Neural crest cell (in vitro differentiated cells): ENCODE data around the gene ANKAR. TPM values are rescaled to one million over a fixed set of nuclear protein-coding genes. Genes with fewer than 3 reads are reported as not detected.

Experiments used
- DNase-seq: peaks from one replicate; pipeline ENCODE4 v3.0.0; 2021; ENCODE audit warnings: low read depth, mixed read lengths, low spot score
- H3K27ac Mint-ChIP-seq: one replicate; pipeline ENCODE4 v1.8.0; 2021; ENCODE audit warnings: mild to moderate bottlenecking, mixed read lengths; ENCODE audit not compliant: unreplicated experiment
- H3K27me3 Mint-ChIP-seq: 2 replicates; pipeline ENCODE4 v1.8.0; 2021; ENCODE audit warnings: low read depth, mild to moderate bottlenecking, mixed read lengths
- H3K36me3 Mint-ChIP-seq: 2 replicates; pipeline ENCODE4 v1.8.0; 2021; ENCODE audit warnings: low read depth, mild to moderate bottlenecking, mixed read lengths
- H3K4me1 Mint-ChIP-seq: 2 replicates; pipeline ENCODE4 v1.8.0; 2021; ENCODE audit warnings: mixed read lengths
- H3K4me3 Mint-ChIP-seq: one replicate; pipeline ENCODE4 v1.8.0; 2021; ENCODE audit warnings: mild to moderate bottlenecking, mixed read lengths
- H3K9me3 Mint-ChIP-seq: 2 replicates; pipeline ENCODE4 v1.8.0; 2021; ENCODE audit warnings: mixed read lengths
- CTCF ChIP-seq: fragments of 200-600 bp; sonication (generic); conservative IDR thresholded peaks from 2 replicates; pipeline ENCODE4 v1.5.0; 2021; ENCODE audit warnings: antibody characterized with exemption, mild to moderate bottlenecking
- long read RNA-seq: library from polyadenylated mRNA; unstranded; transcript quantifications from one replicate; pipeline ENCODE4 v2.0.0, GENCODE V29; 2020
- total RNA-seq: library from RNA; stranded (reverse); gene quantifications from 2 replicates; pipeline ENCODE4 v1.2.1, GENCODE V29; 2021

ANKAR gene
- total RNA-seq: 3.0 and 4.8 TPM in 2 replicates
- long read RNA-seq, partial matches to known transcripts: 0 of 4 reads
- long read RNA-seq, other reads (novel, unspliced or antisense): 4 of 4 reads

DNA sequence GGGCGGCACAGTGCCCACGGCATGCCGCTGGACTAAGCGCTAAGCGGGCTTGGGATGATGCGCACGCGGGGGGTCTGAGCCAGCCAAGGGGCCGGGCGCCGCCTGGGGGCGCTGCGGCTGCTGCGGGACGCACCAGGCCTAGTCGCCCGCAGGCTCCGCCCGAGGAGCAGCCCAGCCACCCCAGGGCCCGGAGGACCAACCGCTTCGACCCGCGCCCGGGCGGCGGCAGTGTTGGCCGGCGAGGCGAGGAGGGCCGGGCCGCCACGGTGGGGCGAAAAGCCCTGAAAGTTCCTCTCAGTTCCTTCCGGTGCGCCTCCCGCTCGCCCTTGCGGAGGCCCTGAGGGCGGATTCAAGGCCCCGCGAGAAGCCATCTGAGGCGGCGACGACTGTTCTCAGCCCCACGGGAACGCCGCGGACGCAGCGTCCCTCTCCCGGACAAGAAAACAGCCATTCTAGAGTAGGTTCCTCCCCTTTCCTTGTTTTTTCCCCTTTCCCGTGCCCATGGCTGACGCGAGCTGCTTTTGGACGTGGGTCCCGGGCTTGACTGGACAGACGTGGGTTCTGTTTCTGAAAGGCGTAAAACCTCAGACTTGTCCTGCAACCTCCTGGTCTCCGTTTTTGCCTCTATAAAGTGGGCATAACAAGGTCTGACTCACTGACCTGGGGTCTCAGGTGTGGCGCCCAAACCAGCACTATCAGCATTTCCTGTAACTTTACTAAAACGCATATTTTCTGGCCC is at the start of gene ANKAR:
ANKAR (plus strand) TSS at position 297 of the 739 bp plus-strand sequence. CDS start 1,821 bp downstream, outside the sequence.
- Mint-ChIP-seq H3K4me1 (peaks cover 20% of the 10 kb centered on the region), H3K4me3 (peak within 1 kb of the TSS; percentile 93), H3K36me3 (peaks cover 29% of the 10 kb centered on the region), H3K27me3 (no peaks in the 10 kb centered on the region), H3K27ac (peak within 1 kb of the TSS; percentile 94), H3K9me3 (peaks cover 18% of the 10 kb centered on the region)
- peak; percentile 81 for DNase-seq
- peak; percentile 77 for TF ChIP-seq CTCF

DNA sequence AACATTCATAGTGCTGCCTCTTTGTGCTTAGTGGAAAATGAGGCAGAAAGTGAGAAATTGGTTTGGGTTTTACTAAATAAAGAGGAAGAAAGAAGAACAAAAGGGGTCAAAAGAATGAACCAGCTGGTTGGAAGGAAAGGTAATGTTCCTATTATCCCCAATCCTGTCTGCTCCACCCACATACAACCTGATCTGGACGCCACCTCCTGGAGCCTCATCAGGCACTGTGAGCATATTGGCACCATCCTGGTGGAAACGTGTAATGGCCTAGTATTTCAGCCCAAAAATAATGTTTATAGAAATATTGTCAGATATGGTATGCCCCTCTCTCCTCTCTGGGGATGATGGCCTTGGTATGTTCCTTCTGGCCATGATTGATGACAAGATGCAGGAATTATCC is 48.8 kb upstream of the ANKAR start:
- no peak for DNase-seq
- Mint-ChIP-seq H3K9me3 (no peaks in the 10 kb centered on the region), H3K27ac (no peak overlapping the region), H3K36me3 (no peaks in the 10 kb centered on the region), H3K4me3 (no peak overlapping the region), H3K27me3 (no peaks in the 10 kb centered on the region), H3K4me1 (no peaks in the 10 kb centered on the region)
- no peak for TF ChIP-seq CTCF

- Mint-ChIP-seq H3K27ac (no peak overlapping the region), H3K4me1 (no peaks in the 10 kb centered on the region)
- no peak for TF ChIP-seq CTCF
Measured at GRCh38 chr2:189627789-189628188, 46.7 kb upstream of the ANKAR start.

DNA sequence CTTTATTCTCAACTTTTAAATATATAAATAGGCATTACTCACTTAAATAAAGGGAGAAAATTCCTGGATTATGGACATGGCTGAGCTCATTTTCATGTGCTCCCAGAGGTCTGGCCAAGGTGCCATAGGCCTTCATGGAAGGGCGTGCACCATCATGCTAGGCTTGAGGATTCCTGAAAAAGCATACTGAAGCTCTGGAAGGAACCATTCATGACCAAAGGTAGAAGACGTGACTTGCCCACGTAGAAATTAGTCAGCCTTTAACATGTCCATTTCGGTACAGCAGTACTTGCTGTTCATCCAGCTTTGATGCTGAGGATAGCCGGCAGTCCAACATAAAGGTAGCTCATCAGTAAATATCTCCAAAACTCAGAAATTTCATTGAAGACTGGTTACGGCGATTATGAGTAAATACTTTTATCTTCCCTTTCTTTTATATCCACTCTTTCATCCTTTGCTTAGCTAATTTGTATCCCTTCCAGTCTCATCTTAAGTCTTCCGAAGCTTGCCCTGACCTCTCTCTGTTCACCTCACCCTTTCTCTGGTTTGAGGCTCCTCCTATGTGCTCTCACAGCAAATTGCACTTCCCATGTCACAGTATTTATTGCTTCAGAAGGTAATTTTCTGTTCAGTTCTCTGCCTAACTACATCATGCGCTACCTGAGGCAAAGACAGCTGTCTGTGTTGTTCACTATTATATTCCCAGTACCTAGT is 45.5 kb upstream of the ANKAR start:
- Mint-ChIP-seq H3K4me1 (no peaks in the 10 kb centered on the region), H3K27ac (no peak overlapping the region), H3K36me3 (no peaks in the 10 kb centered on the region), H3K4me3 (no peak overlapping the region), H3K9me3 (no peaks in the 10 kb centered on the region), H3K27me3 (no peaks in the 10 kb centered on the region)
- DNase-seq: no peak
- TF ChIP-seq CTCF: no peak

More at GRCh38 chr2:189627789-189628188, 46.7 kb upstream of the ANKAR start:
- Mint-ChIP-seq H3K36me3 (no peaks in the 10 kb centered on the region), H3K9me3 (no peaks in the 10 kb centered on the region), H3K4me3 (no peak overlapping the region), H3K27me3 (no peaks in the 10 kb centered on the region)
- no peak for DNase-seq

DNA sequence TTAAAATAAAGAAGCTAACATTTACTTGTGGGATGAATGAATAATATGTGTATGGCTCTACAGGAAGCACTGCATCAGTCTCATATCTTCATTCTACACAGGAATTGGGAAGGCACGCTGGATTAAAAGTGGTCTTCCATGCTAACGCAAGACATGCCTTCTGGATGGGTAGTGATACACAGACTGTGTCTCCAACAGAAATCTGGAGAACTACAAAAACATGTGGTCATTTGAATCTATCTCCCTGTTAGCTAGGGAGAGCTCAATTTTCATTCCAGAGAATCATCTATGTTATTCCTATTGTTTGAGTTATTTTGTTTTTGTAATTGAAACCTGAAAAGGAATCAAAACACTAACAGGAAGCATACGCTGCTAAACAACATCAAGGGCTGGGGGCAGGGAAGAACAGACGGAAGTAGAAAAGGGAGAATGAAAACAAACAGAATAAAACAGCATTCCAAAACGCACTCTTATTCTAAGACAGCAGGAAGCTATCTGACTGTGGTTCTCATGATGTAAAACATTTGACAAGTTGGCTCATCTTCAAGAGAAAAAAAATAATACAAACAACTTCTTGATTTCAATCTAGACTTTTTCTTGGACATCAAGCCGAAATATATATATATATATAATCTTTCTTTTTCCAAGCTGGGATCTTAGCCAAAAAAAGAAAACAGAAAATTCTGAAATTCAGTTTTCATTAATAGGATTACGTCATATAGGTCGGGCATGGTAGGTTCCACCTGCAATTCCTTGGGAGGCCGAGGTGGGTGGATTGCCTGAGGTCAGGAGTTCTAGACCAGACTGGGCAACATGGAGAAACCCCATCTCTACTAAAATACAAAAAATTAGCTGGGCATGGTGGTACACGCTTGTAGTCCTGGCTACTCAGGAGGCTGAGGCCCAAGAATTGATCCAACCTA is 44.7 kb upstream of the ANKAR start:
- Mint-ChIP-seq H3K9me3 (no peaks in the 10 kb centered on the region), H3K4me1 (no peaks in the 10 kb centered on the region), H3K36me3 (no peaks in the 10 kb centered on the region), H3K27ac (no peak overlapping the region), H3K27me3 (no peaks in the 10 kb centered on the region), H3K4me3 (no peak overlapping the region)
- no peak for DNase-seq
- TF ChIP-seq CTCF: no peak
